AG10803 (cell line): ENCODE measurements around the gene LMO7.
A peak's percentile ranks its signal among the peaks of the same experiment; 100 is the strongest.
"Not testable (repeated sequence)": the region's sequence is repeated elsewhere in the genome, so short reads cannot be mapped to it uniquely, and the experiment has no call there.

ENCODE experiments used
- DNase-seq: peaks from one replicate; pipeline ENCODE4 v3.0.0; 2010; ENCODE audit warnings: low read depth
- H3K4me3 ChIP-seq: 2 replicates; pipeline ENCODE4 v1.5.1; 2011; ENCODE audit warnings: mild to moderate bottlenecking, low read length, control low read depth
- TF ChIP-seq, protein P1 (sequence below): conservative IDR thresholded peaks from 2 replicates; pipeline ENCODE4 v1.5.1; 2011; ENCODE audit warnings: mild to moderate bottlenecking, low read length, control low read depth, inconsistent platforms

LMO7 gene

GRCh38 chr13:75787249-75787928 lies 151.3 kb downstream of the LMO7 start:
- TF ChIP-seq, protein P1, sequence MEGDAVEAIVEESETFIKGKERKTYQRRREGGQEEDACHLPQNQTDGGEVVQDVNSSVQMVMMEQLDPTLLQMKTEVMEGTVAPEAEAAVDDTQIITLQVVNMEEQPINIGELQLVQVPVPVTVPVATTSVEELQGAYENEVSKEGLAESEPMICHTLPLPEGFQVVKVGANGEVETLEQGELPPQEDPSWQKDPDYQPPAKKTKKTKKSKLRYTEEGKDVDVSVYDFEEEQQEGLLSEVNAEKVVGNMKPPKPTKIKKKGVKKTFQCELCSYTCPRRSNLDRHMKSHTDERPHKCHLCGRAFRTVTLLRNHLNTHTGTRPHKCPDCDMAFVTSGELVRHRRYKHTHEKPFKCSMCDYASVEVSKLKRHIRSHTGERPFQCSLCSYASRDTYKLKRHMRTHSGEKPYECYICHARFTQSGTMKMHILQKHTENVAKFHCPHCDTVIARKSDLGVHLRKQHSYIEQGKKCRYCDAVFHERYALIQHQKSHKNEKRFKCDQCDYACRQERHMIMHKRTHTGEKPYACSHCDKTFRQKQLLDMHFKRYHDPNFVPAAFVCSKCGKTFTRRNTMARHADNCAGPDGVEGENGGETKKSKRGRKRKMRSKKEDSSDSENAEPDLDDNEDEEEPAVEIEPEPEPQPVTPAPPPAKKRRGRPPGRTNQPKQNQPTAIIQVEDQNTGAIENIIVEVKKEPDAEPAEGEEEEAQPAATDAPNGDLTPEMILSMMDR: no peak
- DNase-seq: peak; percentile 70
- no peak overlapping the region for H3K4me3 ChIP-seq

DNA sequence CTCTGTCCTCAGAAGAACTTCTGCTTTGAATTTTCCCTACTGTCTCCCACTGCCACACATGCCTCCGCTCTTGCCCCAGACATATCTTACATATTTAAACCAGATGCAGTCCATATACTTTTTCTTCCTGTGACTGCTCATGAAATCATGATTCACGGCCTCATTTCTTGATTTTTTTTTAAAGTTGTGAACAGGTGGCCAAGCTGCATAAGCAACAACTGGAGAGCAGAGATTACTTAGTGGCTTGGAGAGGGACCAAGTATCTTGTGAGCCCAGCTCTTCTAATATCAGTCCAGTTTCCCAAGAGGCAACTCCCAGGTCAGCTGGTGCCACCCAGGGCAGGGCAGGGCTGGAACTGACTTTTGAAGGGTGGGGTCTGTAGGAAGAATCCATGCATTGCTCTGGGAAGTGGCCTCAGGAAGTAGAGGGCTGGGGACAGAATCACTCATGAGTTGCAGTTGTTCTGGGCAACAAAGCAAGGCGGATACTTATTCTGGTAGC lies 152.4 kb downstream of the LMO7 start:
- H3K4me3 ChIP-seq: no peak overlapping the region
- TF ChIP-seq, protein P1: no peak
- DNase-seq: peak; percentile 97

DNA sequence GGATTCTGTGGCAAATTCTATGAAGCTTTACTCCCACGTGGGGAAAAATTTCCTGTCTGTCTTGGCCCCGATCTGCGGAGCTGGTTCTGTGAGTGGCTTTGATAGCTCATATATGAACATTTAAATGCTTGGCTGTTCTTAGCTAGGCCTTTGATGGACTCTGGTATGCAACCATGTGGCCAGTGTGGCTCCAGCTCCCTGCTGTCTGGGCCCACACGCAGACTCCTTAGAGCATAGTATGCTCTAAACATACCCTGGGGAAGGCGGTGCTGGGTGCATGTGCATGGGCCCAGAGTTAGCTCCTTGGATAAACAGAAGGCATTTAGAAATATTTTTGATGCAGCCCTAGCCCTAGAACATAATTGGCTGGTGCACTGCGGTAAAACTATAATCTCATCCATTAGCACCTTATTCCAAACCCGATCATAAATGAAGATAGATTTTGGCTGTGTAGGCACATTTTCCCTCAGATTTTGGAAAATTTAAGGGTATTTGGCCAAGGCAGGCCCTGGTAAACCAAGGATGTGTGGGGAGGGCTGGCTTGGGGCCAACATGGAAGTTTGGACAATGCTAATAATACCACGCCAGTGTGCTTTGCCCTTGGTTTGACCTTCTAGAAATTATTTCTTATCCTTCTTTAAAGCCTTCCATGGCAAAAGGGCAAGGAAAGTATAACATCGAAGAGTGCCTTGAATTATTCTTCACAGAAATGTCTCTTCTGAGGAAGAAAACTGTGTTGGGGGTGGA lies 153.5 kb downstream of the LMO7 start:
- H3K4me3 ChIP-seq: no peak overlapping the region
- TF ChIP-seq, protein P1: no peak
- DNase-seq: no peak

DNA sequence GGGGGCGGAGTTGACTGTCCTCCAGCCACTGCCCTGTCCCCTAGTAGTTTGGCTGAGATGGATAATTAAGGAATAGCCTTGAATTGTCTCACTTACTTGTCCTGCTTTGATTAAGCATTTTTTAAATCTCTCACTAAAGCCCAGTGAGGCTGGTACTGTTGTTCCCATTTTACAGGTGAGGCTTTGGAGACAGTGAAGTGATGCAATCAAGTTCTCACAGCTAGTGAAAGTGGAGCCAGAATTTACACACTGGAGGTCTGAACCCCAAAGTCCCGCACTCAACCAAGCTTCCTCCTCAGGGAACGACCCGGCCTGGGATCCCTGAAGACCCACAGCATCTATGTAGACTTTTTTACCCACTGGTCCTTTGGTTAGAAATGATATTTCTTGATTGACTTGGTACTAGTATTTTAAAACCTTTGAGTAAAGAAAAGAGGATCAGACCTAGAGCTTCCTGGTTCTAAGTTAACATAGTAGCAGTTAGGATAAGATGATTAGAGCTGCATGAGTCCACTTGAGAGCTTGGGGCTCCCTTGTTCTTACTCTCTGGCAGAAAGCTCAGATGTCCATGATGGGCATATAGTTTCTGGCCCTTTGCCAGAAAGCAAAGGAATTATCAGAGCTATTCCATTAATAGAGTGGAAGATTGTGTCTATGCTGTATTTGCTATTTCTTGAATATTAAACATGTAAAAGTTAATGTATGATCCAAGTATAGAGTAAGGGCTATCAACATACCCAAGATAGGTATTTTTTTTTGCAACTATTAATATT lies 154.3 kb downstream of the LMO7 start:
- TF ChIP-seq, protein P1: no peak
- no peak overlapping the region for H3K4me3 ChIP-seq
- DNase-seq: no peak

- TF ChIP-seq, protein P1: no peak
- H3K4me3 ChIP-seq: no peak overlapping the region
- peak; percentile 53 for DNase-seq
Observed at GRCh38 chr13:75792526-75793187, 156.5 kb downstream of the LMO7 start.

DNA sequence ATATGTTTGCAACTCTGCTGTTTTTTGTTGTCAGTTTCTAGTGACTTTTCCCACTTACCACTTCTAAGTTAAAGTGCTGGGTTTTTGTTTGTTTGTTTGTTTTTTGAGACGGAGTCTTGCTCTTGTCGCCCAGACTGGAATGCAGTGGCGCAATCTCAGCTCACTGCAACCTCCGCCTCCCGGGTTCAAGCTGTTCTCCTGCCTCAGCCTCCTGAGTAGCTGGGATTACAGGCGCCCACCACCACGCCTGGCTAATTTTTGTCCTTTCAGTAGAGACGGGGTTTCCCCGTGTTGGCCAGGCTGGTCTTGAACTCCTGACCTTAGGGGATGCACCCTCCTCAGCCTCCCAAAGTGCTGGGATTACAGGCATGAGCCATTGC lies 157.0 kb downstream of the LMO7 start:
- DNase-seq, H3K4me3 ChIP-seq: not testable (repeated sequence)

DNA sequence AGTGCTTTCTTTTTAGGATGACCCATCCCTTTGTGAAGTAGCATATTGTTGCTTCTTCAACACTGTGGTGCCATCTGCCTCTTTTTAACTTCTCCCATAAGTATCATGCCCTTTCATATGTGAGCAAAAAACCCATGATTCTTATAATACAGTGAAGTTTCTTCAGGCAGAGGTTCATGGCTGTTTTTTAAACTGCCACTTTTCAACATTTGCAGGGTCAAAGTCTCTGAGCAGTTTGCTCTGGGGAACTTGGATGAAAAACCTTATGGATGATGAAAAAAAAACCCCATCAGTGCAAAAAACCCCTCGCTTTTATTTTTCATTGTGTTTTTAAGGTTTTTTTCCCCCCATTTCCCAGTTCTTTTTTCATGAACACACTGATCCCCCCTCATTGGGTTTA lies 158.5 kb downstream of the LMO7 start:
- no peak overlapping the region for H3K4me3 ChIP-seq
- TF ChIP-seq, protein P1: no peak
- no peak for DNase-seq
